GM18868 (cell line): ENCODE results near the gene MOBP.
"Not testable (repeated sequence)": the region's sequence is repeated elsewhere in the genome, so short reads cannot be mapped to it uniquely, and the experiment has no call there.

Experiments used
- ATAC-seq: cut with Tn5 transposase; IDR thresholded peaks from one replicate; pipeline ENCODE4 v1.9.1; 2021; ENCODE audit warnings: mild to moderate bottlenecking, moderate library complexity; ENCODE audit not compliant: unreplicated experiment

The MOBP gene

GRCh38 chr3:39467394-39468107, at the start of gene MOBP:
TSS of gene MOBP (plus strand) at chr3:39467680. CDS start at chr3:39502070, 34,390 bp downstream.
- ATAC-seq = no peak

DNA sequence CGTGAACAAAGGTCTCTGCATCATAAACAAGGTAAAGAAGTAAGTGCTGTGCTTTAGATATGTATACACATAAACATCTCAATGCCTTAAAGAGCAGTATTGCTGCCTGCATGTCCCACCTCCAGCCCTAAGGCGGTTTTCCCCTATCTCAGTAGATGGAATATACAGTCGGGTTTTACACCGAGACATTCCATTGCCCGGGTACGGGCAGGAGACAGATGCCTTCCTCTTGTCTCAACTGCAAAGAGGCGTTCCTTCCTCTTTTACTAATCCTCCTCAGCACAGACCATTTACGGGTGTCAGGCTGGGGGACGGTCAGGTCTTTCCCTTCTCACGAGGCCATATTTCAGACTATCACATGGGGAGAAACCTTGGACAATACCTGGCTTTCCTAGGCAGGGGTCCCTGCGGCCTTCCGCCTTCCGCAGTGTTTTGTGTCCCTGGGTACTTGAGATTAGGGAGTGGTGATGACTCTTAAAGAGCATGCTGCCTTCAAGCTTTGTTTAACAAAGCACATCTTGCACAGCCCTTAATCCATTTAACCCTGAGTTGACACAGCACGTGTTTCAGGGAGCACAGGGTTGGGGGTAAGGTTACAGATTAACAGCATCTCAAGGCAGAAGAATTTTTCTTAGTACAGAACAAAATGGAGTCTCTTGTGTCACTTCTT, 48.8 kb upstream of the MOBP start:
- not testable (repeated sequence) for ATAC-seq

- ATAC-seq = no peak
These were observed 47.7 kb upstream of the MOBP start for GRCh38 chr3:39419742-39420315.

DNA sequence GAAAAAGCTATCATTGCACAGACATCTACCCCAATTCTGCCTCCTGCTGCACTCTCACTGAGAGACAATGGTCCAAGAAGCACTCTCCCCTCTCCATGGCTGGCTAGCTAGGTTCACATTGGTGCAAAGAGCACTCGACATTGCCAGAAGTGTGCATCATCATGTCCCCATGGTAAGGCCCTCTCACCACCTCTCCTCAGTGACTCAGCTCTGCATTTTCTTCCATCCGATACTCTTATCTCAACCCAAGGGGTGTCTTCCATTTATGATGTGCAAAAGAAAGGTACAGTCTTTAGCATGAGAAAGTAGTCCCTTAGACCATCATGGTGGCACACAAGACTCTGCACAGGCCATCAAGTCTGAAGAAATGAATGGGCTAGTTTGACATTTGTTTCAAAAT, 46.9 kb upstream of the MOBP start:
- ATAC-seq = no peak

- ATAC-seq = no peak
These were observed 44.0 kb upstream of the MOBP start for GRCh38 chr3:39423436-39423970.

DNA sequence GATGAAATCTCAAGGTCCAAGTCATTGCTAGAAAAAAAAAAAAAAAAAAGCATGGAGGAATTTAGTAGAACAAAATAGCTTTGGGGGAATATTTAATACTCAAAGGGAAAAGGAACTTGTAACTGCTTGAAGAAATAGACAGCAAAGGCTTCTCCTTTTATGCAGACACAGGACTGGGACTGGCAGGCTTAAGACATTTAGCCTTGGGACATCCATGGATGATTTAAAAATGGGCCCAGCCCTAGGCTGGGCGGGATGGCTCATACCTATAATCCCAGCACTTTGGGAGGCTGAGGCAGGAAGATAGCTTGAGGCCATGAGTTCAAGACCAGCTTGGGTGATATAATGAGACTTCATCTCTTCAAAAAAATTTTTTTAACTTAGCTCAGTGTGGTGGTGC, 41.2 kb upstream of the MOBP start:
- no peak for ATAC-seq

- ATAC-seq = no peak
These were observed 40.0 kb upstream of the MOBP start for GRCh38 chr3:39427506-39427905.

DNA sequence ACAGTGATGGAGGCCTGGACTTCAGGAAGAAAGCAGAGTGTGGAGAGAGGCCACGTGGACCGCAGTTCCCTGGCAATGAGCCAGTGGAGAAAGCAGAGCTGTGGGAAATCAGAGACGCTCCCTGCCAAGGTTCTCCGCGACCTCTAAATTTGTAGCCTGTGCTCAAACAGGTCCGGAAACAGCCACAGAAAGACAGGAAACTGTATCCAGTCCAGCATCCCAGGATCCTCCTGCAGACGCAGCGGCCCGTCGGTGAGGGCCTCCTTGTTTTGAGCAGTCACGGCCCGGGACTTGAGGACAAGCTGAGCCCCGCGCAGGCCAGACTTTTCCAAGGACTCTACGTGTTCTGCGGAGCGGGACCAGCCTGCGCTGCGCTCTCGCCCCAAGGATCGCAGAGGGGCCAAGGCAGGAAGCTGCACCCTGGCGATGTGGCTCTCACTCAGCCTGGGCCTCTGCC, 38.7 kb upstream of the MOBP start:
- ATAC-seq = no peak

- no peak for ATAC-seq
These were observed 38.0 kb upstream of the MOBP start for GRCh38 chr3:39429466-39429865.

- ATAC-seq = no peak
These were observed 35.1 kb upstream of the MOBP start for GRCh38 chr3:39432342-39432741.

DNA sequence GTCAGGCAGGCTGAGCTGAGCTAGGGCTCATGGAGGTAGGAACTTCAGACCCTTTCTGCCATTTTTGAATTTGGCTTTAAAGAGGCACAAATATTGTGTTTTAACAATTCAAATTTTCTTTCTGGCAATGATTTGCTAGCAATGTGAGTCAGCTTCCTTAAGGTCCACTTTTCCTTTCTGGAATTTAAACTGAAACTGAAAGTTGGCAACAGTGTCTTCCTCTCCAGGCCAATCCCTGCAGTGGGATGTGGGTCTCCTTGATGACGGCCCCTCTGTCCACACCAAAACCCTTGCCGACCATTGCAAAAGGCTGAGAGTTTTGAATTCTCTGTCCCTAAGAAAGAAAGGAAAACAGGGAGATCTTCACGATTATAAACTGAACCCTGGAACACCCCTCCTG, 33.8 kb upstream of the MOBP start:
- ATAC-seq = no peak

DNA sequence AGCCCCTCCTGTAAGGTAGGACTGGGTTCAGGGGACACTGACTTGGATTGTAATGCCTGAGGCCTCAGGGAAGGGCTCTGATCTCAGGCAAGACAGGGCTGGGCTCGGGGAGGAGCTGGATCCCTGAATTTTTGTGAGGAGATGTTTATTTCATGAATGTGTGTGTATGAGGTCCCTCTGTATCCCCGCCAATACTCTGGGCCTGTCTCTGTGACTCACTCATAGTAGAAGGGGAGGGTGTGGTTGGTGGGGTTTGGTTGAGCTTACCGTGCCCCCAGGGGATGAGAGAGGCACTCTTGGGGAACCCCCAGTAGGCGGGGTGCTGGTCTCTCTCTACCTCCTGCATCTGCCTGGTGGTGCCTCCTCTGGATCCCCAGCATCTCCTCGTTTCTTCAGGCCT, 32.9 kb upstream of the MOBP start:
- ATAC-seq = peak; percentile 98

- no peak for ATAC-seq
These were observed 32.3 kb upstream of the MOBP start for GRCh38 chr3:39435006-39435748.

- ATAC-seq = no peak
These were observed 28.6 kb upstream of the MOBP start for GRCh38 chr3:39438880-39439279.

- ATAC-seq = no peak
These were observed 27.2 kb upstream of the MOBP start for GRCh38 chr3:39440316-39440715.

DNA sequence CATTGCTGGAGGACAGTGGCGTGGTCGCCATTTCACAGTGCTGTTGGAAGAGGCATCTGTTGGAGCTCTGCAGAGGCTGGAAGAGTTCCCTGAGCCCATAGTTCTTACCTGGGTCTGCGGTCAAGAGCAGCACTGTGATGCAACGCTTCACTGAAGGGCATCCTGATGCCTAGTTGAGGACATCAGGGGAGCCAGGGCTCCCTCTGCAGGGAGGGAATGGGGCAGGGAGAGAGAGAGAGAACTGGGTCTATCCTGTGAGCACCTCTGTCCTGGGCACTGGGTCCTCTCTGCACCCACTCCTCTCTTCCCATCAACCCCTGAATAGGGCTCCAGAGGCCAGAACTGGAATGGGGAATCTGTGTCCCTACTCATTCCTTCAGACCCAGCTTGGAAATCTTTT, 23.9 kb upstream of the MOBP start:
- no peak for ATAC-seq

DNA sequence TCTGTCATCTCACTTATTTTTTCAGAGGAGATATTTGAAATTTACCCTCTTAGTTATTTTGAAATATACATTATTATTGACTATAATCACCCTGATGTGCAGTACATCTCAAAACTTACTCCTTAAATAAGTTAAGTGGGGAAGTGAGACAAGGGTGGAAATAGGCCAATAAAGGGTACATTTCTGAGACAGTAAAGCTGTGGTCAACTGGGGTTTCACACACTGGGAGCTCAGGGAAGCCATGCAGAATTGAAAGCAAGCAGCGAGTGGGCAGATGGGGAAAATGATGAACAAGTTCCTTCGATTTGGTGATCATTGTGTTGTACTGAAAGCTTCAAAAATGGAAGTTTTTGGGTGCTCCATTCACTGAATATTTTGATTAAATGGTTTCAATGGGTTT, 21.6 kb upstream of the MOBP start:
- no peak for ATAC-seq

- no peak for ATAC-seq
These were observed 21.0 kb upstream of the MOBP start for GRCh38 chr3:39446444-39446843.

GRCh38 chr3:39447637-39448483, 19.6 kb upstream of the MOBP start:
- peak; percentile 82 for ATAC-seq

- ATAC-seq = no peak
These were observed 18.8 kb upstream of the MOBP start for GRCh38 chr3:39448506-39449233.
